K562 (cell line): ENCODE data around the gene HSPB6. TPM values are rescaled to one million over a fixed set of nuclear protein-coding genes. Genes with fewer than 3 reads are reported as not detected.

Source experiments
- ATAC-seq: fragments of 200-7000 bp; cut with Tn5 transposase; 3 replicates; pipeline ENCODE4 v1.9.1; 2020; ENCODE audit warnings: moderate library complexity
- BruUV-seq: library from RNA; stranded (reverse); fragments of 400-500 nt; replicated peaks from 2 replicates; lab custom pipeline; 2021; lab: Mats Ljungman, UMichigan
- CTCF ChIA-PET: fragments of 300-600 bp; formaldehyde crosslinking; extraction: SDS; loops from one replicate; lab custom pipeline; 2021; ENCODE audit warnings: low intra/inter-chr PET ratio; lab: Yijun Ruan, JAX
- POLR2A ChIA-PET: fragments of 300-600, 350-650 bp; sonication (Branson Sonifier 250); formaldehyde crosslinking; extraction: SDS; loops from one replicate; lab custom pipeline; 2021; ENCODE audit warnings: antibody characterized with exemption, inconsistent platforms; lab: Yijun Ruan, JAX
- DNase-seq, 4 experiments: peaks; one replicate each; pipeline versions ENCODE4 v3.0.0 to v3.0.0-alpha.2; 2011 to 2018; ENCODE audit warnings: low spot score in 3 of 4, mixed read lengths in 3 of 4; ENCODE audit errors: extremely low read depth in 1 of 4
- FAIRE-seq: peaks from 2 replicates; lab custom pipeline; 2011; peaks lifted over from hg19 to GRCh38; lab: Jason Lieb, UNC
- H2AFZ ChIP-seq: 2 replicates; pipeline ENCODE4 v1.6.0; 2011; ENCODE audit warnings: low read depth, low read length, control low read depth, inconsistent platforms
- H3K27ac ChIP-seq: fragments of 200-600 bp; 3 replicates; pipeline ENCODE4 v1.8.0; 2011; ENCODE audit warnings: low read depth, mild to moderate bottlenecking, control low read depth, inconsistent platforms, low read length, moderate library complexity, mixed read lengths; ENCODE audit errors: extremely low read depth
- H3K27me3 ChIP-seq, 2 experiments: fragments of 300-600 bp in 1 of 2; 2 replicates in 1 of 2; 3 replicates in 1 of 2; pipeline versions ENCODE4 v1.6.0 to v1.8.0; 2011; ENCODE audit warnings: inconsistent platforms in 2 of 2, low read length in 2 of 2, mild to moderate bottlenecking in 1 of 2, mixed read lengths in 1 of 2, moderate library complexity in 1 of 2; ENCODE audit not compliant: control insufficient read depth in 2 of 2, insufficient read depth in 2 of 2
- H3K36me3 ChIP-seq: fragments of 300-600 bp; 3 replicates; pipeline ENCODE4 v1.8.0; 2011; ENCODE audit warnings: mild to moderate bottlenecking, low read length, inconsistent platforms; ENCODE audit not compliant: control insufficient read depth, insufficient read depth
- H3K4me1 ChIP-seq, 2 experiments: fragments of 200-600 bp in 1 of 2; replicated peaks in 1 of 2; 2 replicates in 1 of 2; 3 replicates in 1 of 2; pipeline versions ENCODE4 v1.5.1 to v1.8.0; 2011; ENCODE audit warnings: inconsistent platforms in 2 of 2, low read length in 2 of 2, mild to moderate bottlenecking in 1 of 2, mixed read lengths in 1 of 2, moderate library complexity in 1 of 2; ENCODE audit not compliant: control insufficient read depth in 2 of 2, insufficient read depth in 2 of 2
- H3K4me2 ChIP-seq: 2 replicates; pipeline ENCODE4 v1.6.1; 2011; ENCODE audit warnings: low read length, control low read depth, inconsistent platforms, mixed read lengths; ENCODE audit not compliant: insufficient read depth
- H3K4me3 ChIP-seq: fragments of 200-600 bp; sonication (generic), shearing (Covaris generic); 2 replicates; pipeline ENCODE4 v1.5.1; 2016; ENCODE audit warnings: control low read depth, inconsistent platforms
- H3K79me2 ChIP-seq: fragments of 200-600 bp; 3 replicates; pipeline ENCODE4 v1.8.0; 2011; ENCODE audit warnings: low read length, inconsistent platforms; ENCODE audit not compliant: control insufficient read depth, insufficient read depth
- H3K9ac ChIP-seq, 2 experiments: 2 replicates each; pipeline versions ENCODE4 v1.6.0 to v1.6.1; 2011; ENCODE audit warnings: low read depth in 2 of 2, low read length in 2 of 2, control low read depth in 1 of 2, inconsistent platforms in 1 of 2, mild to moderate bottlenecking in 1 of 2, mixed read lengths in 1 of 2; ENCODE audit not compliant: insufficient read depth in 1 of 2
- H3K9me1 ChIP-seq: one replicate; pipeline ENCODE4 v1.6.0; 2011; ENCODE audit warnings: inconsistent platforms, mild to moderate bottlenecking, low read length, moderate library complexity; ENCODE audit not compliant: control insufficient read depth, insufficient read depth
- H3K9me3 ChIP-seq: replicated peaks from 2 replicates; pipeline ENCODE4 v1.5.1; 2011; ENCODE audit warnings: low read depth, low read length, inconsistent platforms; ENCODE audit not compliant: control insufficient read depth, insufficient read depth
- H4K20me1 ChIP-seq: replicated peaks from 2 replicates; pipeline ENCODE4 v1.6.1; 2011; ENCODE audit warnings: low read length, inconsistent platforms, mixed read lengths; ENCODE audit not compliant: control insufficient read depth, insufficient read depth
- ARHGAP35 ChIP-seq: fragments of 450-650 bp; IDR thresholded peaks from 2 replicates; pipeline ENCODE4 v1.6.1; 2018; ENCODE audit not compliant: partially characterized antibody
- FOXA1 ChIP-seq: fragments of 450-650 bp; IDR thresholded peaks from 2 replicates; pipeline ENCODE4 v1.6.1; 2016; ENCODE audit warnings: mild to moderate bottlenecking, borderline replicate concordance
- PHB ChIP-seq: fragments of 250-450 bp; sonication (Bioruptor Pico); IDR thresholded peaks from 2 replicates; pipeline ENCODE4 v1.5.0; 2021
- U2AF1 ChIP-seq: fragments of 200-400 bp; formaldehyde crosslinking; optimal IDR thresholded peaks from 2 replicates; pipeline ENCODE3; 2017; ENCODE audit warnings: mild to moderate bottlenecking, low read depth, low read length, moderate library complexity
- WGBS: fragments of 100-300 bp; shearing (Covaris generic); methylation state at CpG from one replicate; pipeline ENCODE4 v1.1.6; 2016; ENCODE audit warnings: low coverage, mixed read lengths; ENCODE audit not compliant: insufficient coverage; ENCODE audit errors: missing lambda C conversion rate; 5-methylcytosine and 5-hydroxymethylcytosine counted together
- in situ Hi-C: fragments of 300-500 bp; cut with MboI; formaldehyde crosslinking; loops from 4 replicates; pipeline ENCODE4 v1.15.0; 2018; ENCODE audit warnings: inconsistent platforms, mixed read lengths
- intact Hi-C: fragments of 100-400 bp; cut with micrococcal nuclease; formaldehyde crosslinking; loops from 2 replicates; pipeline ENCODE4 v1.14.2; 2022
- polyA plus RNA-seq, 8 experiments: library from polyadenylated mRNA; depleted of rRNA in 4 of 8; stranded (reverse) in 5 of 8; unstranded in 3 of 8; fragments of >200 nt; fragmentation: Nextera tagmentation in 2 of 8; fragmentation: Illumina TruSeq in 1 of 8; extraction: Ambion mirVana in 2 of 8; extraction: Trizol in 1 of 8; gene quantifications; 2 replicates each; pipeline versions ENCODE4 v1.2.1 to v1.2.3, GENCODE V29; 2011 to 2014; ENCODE audit warnings: inconsistent platforms in 1 of 8, missing spikeins in 1 of 8
- total RNA-seq, 7 experiments: library from RNA; depleted of rRNA in 6 of 7; stranded (reverse); fragments of >200 nt in 6 of 7; fragmentation: Illumina TruSeq in 2 of 7; extraction: Trizol in 2 of 7; gene quantifications; 2 replicates each; pipeline versions ENCODE4 v1.2.1 to v1.2.3, GENCODE V29; 2011 to 2021; ENCODE audit warnings: low replicate concordance in 1 of 7
- TF ChIP-seq, protein P1 (sequence below): fragments of 250-450 bp; sonication (Bioruptor Pico); IDR thresholded peaks from 2 replicates; pipeline ENCODE4 v1.4.0; 2020; ENCODE audit warnings: borderline replicate concordance

HSPB6 gene
- total and polyA plus RNA-seq, 9 of the 15 experiments (the other 6 are each of a cell fraction or from before 2014, with no cell fraction given): 0.55 TPM; not detected in 8

GRCh38 chr19:35781650-35782049 is 24.8 kb upstream of the HSPB6 start:
- 61% methylated on average over 7 of the region's 9 CpGs for WGBS
- Histone ChIP-seq H3K36me3 (peaks cover 24% of the 10 kb centered on the region; the same call in 2 of the 3 replicates), H3K4me3 (no peak overlapping the region), H3K4me2 (no peak overlapping the region), H3K9me3 (no peaks in the 10 kb centered on the region), H3K27me3 (no peaks in the 10 kb centered on the region), H3K79me2 (no peaks in the 10 kb centered on the region), H3K27ac (no peak overlapping the region), H3K9ac (peak overlapping the region in 1 of 2 experiments; percentile 31; a peak in 1 of 4 replicates), H2AFZ (no peak overlapping the region), H3K9me1 (no peaks in the 10 kb centered on the region), H4K20me1 (no peaks in the 10 kb centered on the region), H3K4me1 (peaks cover 0 to 35% of the 10 kb centered on the region in 2 experiments; a peak in 3 of 5 replicates)
- CTCF ChIA-PET: no interaction called here
- POLR2A ChIA-PET: no interaction called here
- in situ Hi-C loops (no loop called here), intact Hi-C loops (no loop called here)
- BruUV-seq: no TSS peak
- FAIRE-seq (no peak), DNase-seq (no peak), ATAC-seq (peak; percentile 30; the same call in 1 of the 3 replicates)
- TF ChIP-seq ARHGAP35 (no peak), U2AF1 (no peak), PHB (no peak), FOXA1 (no peak)
- TF ChIP-seq, protein P1, sequence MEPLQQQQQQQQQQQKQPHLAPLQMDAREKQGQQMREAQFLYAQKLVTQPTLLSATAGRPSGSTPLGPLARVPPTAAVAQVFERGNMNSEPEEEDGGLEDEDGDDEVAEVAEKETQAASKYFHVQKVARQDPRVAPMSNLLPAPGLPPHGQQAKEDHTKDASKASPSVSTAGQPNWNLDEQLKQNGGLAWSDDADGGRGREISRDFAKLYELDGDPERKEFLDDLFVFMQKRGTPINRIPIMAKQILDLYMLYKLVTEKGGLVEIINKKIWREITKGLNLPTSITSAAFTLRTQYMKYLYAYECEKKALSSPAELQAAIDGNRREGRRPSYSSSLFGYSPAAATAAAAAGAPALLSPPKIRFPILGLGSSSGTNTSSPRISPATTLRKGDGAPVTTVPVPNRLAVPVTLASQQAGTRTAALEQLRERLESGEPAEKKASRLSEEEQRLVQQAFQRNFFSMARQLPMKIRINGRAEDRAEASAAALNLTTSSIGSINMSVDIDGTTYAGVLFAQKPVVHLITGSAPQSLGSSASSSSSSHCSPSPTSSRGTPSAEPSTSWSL (CRISPR knock-in tag): no peak
